ENCODE results near the gene DDX56.
"Not testable (repeated sequence)": the region's sequence is repeated elsewhere in the genome, so short reads cannot be mapped to it uniquely, and the experiment has no call there.

Gene DDX56

GRCh38 chr7:44573464-44574286, at the start of gene DDX56:
TSS of gene DDX56 (minus strand) at chr7:44573908. CDS start at chr7:44573895, 13 bp downstream.
- DNase-seq (ENCODE audit: low read depth), result peak; percentile 88

- no peak for DNase-seq (ENCODE audit: low read depth)
These were observed 48.8 kb upstream of the DDX56 start for GRCh38 chr7:44622342-44623151.

- DNase-seq (ENCODE audit: low read depth), result no peak
These were observed 48.0 kb upstream of the DDX56 start for GRCh38 chr7:44621750-44622103.

GRCh38 chr7:44621034-44621749, 47.5 kb upstream of the DDX56 start:
- DNase-seq (ENCODE audit: low read depth), result no peak

- DNase-seq (ENCODE audit: low read depth), result no peak
These were observed 45.0 kb upstream of the DDX56 start for GRCh38 chr7:44618753-44619152.

- no peak for DNase-seq (ENCODE audit: low read depth)
These were observed 44.3 kb upstream of the DDX56 start for GRCh38 chr7:44618045-44618444.

- no peak for DNase-seq (ENCODE audit: low read depth)
These were observed 43.6 kb upstream of the DDX56 start for GRCh38 chr7:44617225-44617890.

GRCh38 chr7:44616545-44616944, 42.8 kb upstream of the DDX56 start:
- no peak for DNase-seq (ENCODE audit: low read depth)

- DNase-seq (ENCODE audit: low read depth), result no peak
These were observed 42.1 kb upstream of the DDX56 start for GRCh38 chr7:44615793-44616192.

GRCh38 chr7:44615149-44615611, 41.5 kb upstream of the DDX56 start:
- no peak for DNase-seq (ENCODE audit: low read depth)

- DNase-seq (ENCODE audit: low read depth), result no peak
These were observed 36.1 kb upstream of the DDX56 start for GRCh38 chr7:44609829-44610228.

GRCh38 chr7:44608916-44609648, 35.4 kb upstream of the DDX56 start:
- DNase-seq (ENCODE audit: low read depth), result no peak

- DNase-seq (ENCODE audit: low read depth), result no peak
These were observed 33.7 kb upstream of the DDX56 start for GRCh38 chr7:44607141-44608068.

GRCh38 chr7:44606341-44607140, 32.8 kb upstream of the DDX56 start, which contains the start of gene OGDH:
TSS of gene OGDH (plus strand) at chr7:44606627. CDS start at chr7:44624344, 17,717 bp downstream.
- DNase-seq (ENCODE audit: low read depth), result peak; percentile 98

GRCh38 chr7:44604941-44605340, 31.2 kb upstream of the DDX56 start:
- DNase-seq (ENCODE audit: low read depth), result no peak

- no peak for DNase-seq (ENCODE audit: low read depth)
These were observed 29.5 kb upstream of the DDX56 start for GRCh38 chr7:44603193-44603592.

- no peak for DNase-seq (ENCODE audit: low read depth)
These were observed 28.8 kb upstream of the DDX56 start for GRCh38 chr7:44602576-44602910.

- no peak for DNase-seq (ENCODE audit: low read depth)
These were observed 25.5 kb upstream of the DDX56 start for GRCh38 chr7:44599222-44599621.

- DNase-seq (ENCODE audit: low read depth), result not testable (repeated sequence)
These were observed 23.5 kb upstream of the DDX56 start for GRCh38 chr7:44597181-44597580.
